SK-N-SH (cell line): ENCODE results near the gene CTSE.

Source experiments
- CTCF ChIP-seq: fragments of 200-600 bp; sonication (generic); IDR thresholded peaks from 2 replicates; pipeline ENCODE4 v1.6.1; 2017; ENCODE audit warnings: antibody characterized with exemption, mild to moderate bottlenecking, moderate library complexity
- EP300 ChIP-seq, 2 experiments: IDR thresholded peaks; 2 replicates each; pipeline versions ENCODE4 v1.4.0 to v1.6.1; 2012; ENCODE audit warnings: borderline replicate concordance in 1 of 2, low read depth in 1 of 2, low read length in 1 of 2
- JUND ChIP-seq: IDR thresholded peaks from 2 replicates; pipeline ENCODE4 v1.4.0; 2012
- RAD21 ChIP-seq: IDR thresholded peaks from 2 replicates; pipeline ENCODE4 v1.6.1; 2012; ENCODE audit warnings: mild to moderate bottlenecking, low read length

GRCh38 chr1:206013026-206013795 lies 10.5 kb downstream of the CTSE start:
- TF ChIP-seq CTCF (no peak), JUND (no peak), EP300 (IDR thresholded peaks at IDR 0.05; ENCODE audit: borderline replicate concordance in 1 of 2, low read depth in 1 of 2, low read length in 1 of 2) (no peak), RAD21 (no peak)
